ENCODE data around the gene MARCHF10.

The MARCHF10 gene

GRCh38 chr17:62674841-62675240 lies 133.3 kb downstream of the MARCHF10 start:
- DNase-seq, result no peak

GRCh38 chr17:62674363-62674739 lies 133.8 kb downstream of the MARCHF10 start:
- DNase-seq, result no peak

- no peak for DNase-seq
Observed at GRCh38 chr17:62673614-62674362, 134.3 kb downstream of the MARCHF10 start.

GRCh38 chr17:62672957-62673356 lies 135.2 kb downstream of the MARCHF10 start:
- DNase-seq, result no peak

- DNase-seq, result no peak
Observed at GRCh38 chr17:62671553-62671952, 136.6 kb downstream of the MARCHF10 start.

GRCh38 chr17:62670202-62670821 lies 137.8 kb downstream of the MARCHF10 start:
- DNase-seq, result no peak

- DNase-seq, result no peak
Observed at GRCh38 chr17:62668091-62668804, 139.9 kb downstream of the MARCHF10 start.

GRCh38 chr17:62666801-62667591 lies 141.1 kb downstream of the MARCHF10 start:
- no peak for DNase-seq

- no peak for DNase-seq
Observed at GRCh38 chr17:62666061-62666800, 141.9 kb downstream of the MARCHF10 start.

- no peak for DNase-seq
Observed at GRCh38 chr17:62665599-62665998, 142.5 kb downstream of the MARCHF10 start.

GRCh38 chr17:62664336-62665120 lies 143.6 kb downstream of the MARCHF10 start:
- no peak for DNase-seq

GRCh38 chr17:62663304-62663703 lies 144.8 kb downstream of the MARCHF10 start:
- no peak for DNase-seq

- DNase-seq, result no peak
Observed at GRCh38 chr17:62662855-62663254, 145.3 kb downstream of the MARCHF10 start.

- DNase-seq, result no peak
Observed at GRCh38 chr17:62661337-62661736, 146.8 kb downstream of the MARCHF10 start.

GRCh38 chr17:62660629-62661118 lies 147.4 kb downstream of the MARCHF10 start:
- DNase-seq, result no peak

- DNase-seq, result no peak
Observed at GRCh38 chr17:62658136-62658920, 149.8 kb downstream of the MARCHF10 start.

GRCh38 chr17:62657690-62658089 lies 150.4 kb downstream of the MARCHF10 start:
- DNase-seq, result no peak

GRCh38 chr17:62657145-62657665 lies 150.9 kb downstream of the MARCHF10 start:
- DNase-seq, result no peak

GRCh38 chr17:62656446-62656845 lies 151.7 kb downstream of the MARCHF10 start:
- DNase-seq, result no peak

GRCh38 chr17:62655656-62656055 lies 152.5 kb downstream of the MARCHF10 start:
- DNase-seq, result no peak
